ENCODE data around the gene ST3GAL6. TPM values are rescaled to one million over a fixed set of nuclear protein-coding genes. Genes with fewer than 3 reads are reported as not detected.

ST3GAL6 gene
- total and polyA plus RNA-seq, 2 of the 13 experiments (the other 11 are each of a cell fraction or from before 2014, with no cell fraction given) = 17.5 to 23.2 TPM

- TF ChIP-seq JUN (CRISPR knock-in tag; IDR thresholded peaks at IDR 0.05) (no peak), HNRNPL (IDR thresholded peaks at IDR 0.05; ENCODE audit: low read depth, low read length) (no peak), NFRKB (IDR thresholded peaks at IDR 0.05) (no peak), ZSCAN9 (CRISPR knock-in tag; IDR thresholded peaks at IDR 0.05; ENCODE audit: borderline replicate concordance) (no peak; the same call in 1 of the 2 replicates), PHF21A (CRISPR knock-in tag; IDR thresholded peaks at IDR 0.05) (no peak), ZNF670 (CRISPR knock-in tag; IDR thresholded peaks at IDR 0.05; ENCODE audit: borderline replicate concordance) (no peak), PBX3 (CRISPR knock-in tag; IDR thresholded peaks at IDR 0.05; ENCODE audit: borderline replicate concordance) (no peak)
- TF ChIP-seq, protein P1, sequence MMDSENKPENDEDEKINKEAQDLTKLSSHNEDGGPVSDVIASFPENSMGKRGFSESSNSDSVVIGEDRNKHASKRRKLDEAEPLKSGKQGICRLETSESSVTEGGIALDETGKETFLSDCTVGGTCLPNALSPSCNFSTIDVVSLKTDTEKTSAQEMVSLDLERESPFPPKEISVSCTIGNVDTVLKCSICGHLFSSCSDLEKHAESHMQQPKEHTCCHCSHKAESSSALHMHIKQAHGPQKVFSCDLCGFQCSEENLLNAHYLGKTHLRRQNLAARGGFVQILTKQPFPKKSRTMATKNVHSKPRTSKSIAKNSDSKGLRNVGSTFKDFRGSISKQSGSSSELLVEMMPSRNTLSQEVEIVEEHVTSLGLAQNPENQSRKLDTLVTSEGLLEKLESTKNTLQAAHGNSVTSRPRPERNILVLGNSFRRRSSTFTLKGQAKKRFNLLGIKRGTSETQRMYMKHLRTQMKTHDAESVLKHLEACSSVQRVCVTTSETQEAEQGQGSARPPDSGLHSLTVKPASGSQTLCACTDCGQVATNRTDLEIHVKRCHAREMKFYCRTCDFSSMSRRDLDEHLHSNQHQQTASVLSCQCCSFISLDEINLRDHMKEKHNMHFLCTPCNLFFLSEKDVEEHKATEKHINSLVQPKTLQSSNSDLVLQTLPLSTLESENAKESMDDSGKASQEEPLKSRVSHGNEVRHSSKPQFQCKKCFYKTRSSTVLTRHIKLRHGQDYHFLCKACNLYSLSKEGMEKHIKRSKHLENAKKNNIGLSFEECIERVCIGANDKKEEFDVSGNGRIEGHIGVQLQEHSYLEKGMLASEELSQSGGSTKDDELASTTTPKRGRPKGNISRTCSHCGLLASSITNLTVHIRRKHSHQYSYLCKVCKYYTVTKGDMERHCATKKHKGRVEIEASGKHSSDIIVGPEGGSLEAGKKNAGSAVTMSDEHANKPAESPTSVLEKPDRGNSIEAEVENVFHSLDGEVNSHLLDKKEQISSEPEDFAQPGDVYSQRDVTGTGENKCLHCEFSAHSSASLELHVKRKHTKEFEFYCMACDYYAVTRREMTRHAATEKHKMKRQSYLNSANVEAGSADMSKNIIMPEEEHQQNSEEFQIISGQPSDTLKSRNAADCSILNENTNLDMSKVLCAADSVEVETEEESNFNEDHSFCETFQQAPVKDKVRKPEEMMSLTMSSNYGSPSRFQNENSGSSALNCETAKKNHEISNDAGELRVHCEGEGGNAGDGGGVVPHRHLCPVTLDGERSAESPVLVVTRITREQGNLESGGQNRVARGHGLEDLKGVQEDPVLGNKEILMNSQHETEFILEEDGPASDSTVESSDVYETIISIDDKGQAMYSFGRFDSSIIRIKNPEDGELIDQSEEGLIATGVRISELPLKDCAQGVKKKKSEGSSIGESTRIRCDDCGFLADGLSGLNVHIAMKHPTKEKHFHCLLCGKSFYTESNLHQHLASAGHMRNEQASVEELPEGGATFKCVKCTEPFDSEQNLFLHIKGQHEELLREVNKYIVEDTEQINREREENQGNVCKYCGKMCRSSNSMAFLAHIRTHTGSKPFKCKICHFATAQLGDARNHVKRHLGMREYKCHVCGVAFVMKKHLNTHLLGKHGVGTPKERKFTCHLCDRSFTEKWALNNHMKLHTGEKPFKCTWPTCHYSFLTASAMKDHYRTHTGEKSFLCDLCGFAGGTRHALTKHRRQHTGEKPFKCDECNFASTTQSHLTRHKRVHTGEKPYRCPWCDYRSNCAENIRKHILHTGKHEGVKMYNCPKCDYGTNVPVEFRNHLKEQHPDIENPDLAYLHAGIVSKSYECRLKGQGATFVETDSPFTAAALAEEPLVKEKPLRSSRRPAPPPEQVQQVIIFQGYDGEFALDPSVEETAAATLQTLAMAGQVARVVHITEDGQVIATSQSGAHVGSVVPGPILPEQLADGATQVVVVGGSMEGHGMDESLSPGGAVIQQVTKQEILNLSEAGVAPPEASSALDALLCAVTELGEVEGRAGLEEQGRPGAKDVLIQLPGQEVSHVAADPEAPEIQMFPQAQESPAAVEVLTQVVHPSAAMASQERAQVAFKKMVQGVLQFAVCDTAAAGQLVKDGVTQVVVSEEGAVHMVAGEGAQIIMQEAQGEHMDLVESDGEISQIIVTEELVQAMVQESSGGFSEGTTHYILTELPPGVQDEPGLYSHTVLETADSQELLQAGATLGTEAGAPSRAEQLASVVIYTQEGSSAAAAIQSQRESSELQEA (CRISPR knock-in tag; IDR thresholded peaks at IDR 0.05; ENCODE audit: not compliant biosample characterization) = peak; percentile 39
- TF ChIP-seq, protein P2, sequence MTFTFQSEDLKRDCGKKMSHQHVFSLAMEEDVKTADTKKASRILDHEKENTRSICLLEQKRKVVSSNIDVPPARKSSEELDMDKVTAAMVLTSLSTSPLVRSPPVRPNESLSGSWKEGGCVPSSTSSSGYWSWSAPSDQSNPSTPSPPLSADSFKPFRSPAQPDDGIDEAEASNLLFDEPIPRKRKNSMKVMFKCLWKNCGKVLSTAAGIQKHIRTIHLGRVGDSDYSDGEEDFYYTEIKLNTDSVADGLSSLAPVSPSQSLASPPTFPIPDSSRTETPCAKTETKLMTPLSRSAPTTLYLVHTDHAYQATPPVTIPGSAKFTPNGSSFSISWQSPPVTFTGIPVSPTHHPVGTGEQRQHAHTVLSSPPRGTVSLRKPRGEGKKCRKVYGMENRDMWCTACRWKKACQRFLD (CRISPR knock-in tag; IDR thresholded peaks at IDR 0.05; ENCODE audit: borderline replicate concordance) = no peak
- TF ChIP-seq, protein P3, sequence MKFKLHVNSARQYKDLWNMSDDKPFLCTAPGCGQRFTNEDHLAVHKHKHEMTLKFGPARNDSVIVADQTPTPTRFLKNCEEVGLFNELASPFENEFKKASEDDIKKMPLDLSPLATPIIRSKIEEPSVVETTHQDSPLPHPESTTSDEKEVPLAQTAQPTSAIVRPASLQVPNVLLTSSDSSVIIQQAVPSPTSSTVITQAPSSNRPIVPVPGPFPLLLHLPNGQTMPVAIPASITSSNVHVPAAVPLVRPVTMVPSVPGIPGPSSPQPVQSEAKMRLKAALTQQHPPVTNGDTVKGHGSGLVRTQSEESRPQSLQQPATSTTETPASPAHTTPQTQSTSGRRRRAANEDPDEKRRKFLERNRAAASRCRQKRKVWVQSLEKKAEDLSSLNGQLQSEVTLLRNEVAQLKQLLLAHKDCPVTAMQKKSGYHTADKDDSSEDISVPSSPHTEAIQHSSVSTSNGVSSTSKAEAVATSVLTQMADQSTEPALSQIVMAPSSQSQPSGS (CRISPR knock-in tag; IDR thresholded peaks at IDR 0.05) = no peak
- TF ChIP-seq, protein P4, sequence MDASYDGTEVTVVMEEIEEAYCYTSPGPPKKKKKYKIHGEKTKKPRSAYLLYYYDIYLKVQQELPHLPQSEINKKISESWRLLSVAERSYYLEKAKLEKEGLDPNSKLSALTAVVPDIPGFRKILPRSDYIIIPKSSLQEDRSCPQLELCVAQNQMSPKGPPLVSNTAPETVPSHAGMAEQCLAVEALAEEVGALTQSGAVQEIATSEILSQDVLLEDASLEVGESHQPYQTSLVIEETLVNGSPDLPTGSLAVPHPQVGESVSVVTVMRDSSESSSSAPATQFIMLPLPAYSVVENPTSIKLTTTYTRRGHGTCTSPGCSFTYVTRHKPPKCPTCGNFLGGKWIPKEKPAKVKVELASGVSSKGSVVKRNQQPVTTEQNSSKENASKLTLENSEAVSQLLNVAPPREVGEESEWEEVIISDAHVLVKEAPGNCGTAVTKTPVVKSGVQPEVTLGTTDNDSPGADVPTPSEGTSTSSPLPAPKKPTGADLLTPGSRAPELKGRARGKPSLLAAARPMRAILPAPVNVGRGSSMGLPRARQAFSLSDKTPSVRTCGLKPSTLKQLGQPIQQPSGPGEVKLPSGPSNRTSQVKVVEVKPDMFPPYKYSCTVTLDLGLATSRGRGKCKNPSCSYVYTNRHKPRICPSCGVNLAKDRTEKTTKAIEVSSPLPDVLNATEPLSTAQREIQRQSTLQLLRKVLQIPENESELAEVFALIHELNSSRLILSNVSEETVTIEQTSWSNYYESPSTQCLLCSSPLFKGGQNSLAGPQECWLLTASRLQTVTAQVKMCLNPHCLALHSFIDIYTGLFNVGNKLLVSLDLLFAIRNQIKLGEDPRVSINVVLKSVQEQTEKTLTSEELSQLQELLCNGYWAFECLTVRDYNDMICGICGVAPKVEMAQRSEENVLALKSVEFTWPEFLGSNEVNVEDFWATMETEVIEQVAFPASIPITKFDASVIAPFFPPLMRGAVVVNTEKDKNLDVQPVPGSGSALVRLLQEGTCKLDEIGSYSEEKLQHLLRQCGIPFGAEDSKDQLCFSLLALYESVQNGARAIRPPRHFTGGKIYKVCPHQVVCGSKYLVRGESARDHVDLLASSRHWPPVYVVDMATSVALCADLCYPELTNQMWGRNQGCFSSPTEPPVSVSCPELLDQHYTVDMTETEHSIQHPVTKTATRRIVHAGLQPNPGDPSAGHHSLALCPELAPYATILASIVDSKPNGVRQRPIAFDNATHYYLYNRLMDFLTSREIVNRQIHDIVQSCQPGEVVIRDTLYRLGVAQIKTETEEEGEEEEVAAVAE (CRISPR knock-in tag; IDR thresholded peaks at IDR 0.05; ENCODE audit: borderline replicate concordance) = no peak
These were observed 30.7 kb upstream of the ST3GAL6 start (continued) for GRCh38 chr3:98732286-98733052.
